HG02678 (cell line): ENCODE measurements around the gene SYNM.

Experiments
- ATAC-seq: cut with Tn5 transposase; IDR thresholded peaks from one replicate; pipeline ENCODE4 v1.9.1; 2021; ENCODE audit warnings: mild to moderate bottlenecking, moderate library complexity; ENCODE audit not compliant: unreplicated experiment

Gene SYNM

GRCh38 chr15:99082798-99083197 is 22.1 kb upstream of the SYNM start:
- ATAC-seq: no peak

GRCh38 chr15:99084965-99085364 is 19.9 kb upstream of the SYNM start:
- no peak for ATAC-seq

GRCh38 chr15:99085413-99086326 is 19.2 kb upstream of the SYNM start:
- ATAC-seq: no peak

GRCh38 chr15:99086327-99086667 is 18.6 kb upstream of the SYNM start:
- no peak for ATAC-seq

- ATAC-seq: no peak
Observed at GRCh38 chr15:99087405-99087943, 17.4 kb upstream of the SYNM start.

- peak; percentile 100 for ATAC-seq
Observed at GRCh38 chr15:99090011-99090699, 14.7 kb upstream of the SYNM start.

GRCh38 chr15:99090938-99091337 is 13.9 kb upstream of the SYNM start:
- no peak for ATAC-seq

- no peak for ATAC-seq
Observed at GRCh38 chr15:99092554-99093172, 12.2 kb upstream of the SYNM start.

- ATAC-seq: no peak
Observed at GRCh38 chr15:99095626-99096025, 9.3 kb upstream of the SYNM start.

- ATAC-seq: no peak
Observed at GRCh38 chr15:99096173-99096893, 8.5 kb upstream of the SYNM start.

- ATAC-seq: no peak
Observed at GRCh38 chr15:99096894-99097426, 7.9 kb upstream of the SYNM start.

GRCh38 chr15:99097441-99098410 is 7.2 kb upstream of the SYNM start:
- no peak for ATAC-seq

GRCh38 chr15:99098426-99098825 is 6.5 kb upstream of the SYNM start:
- ATAC-seq: no peak

GRCh38 chr15:99098991-99099390 is 5.9 kb upstream of the SYNM start:
- no peak for ATAC-seq

GRCh38 chr15:99099661-99100060 is 5.2 kb upstream of the SYNM start:
- ATAC-seq: no peak

- no peak for ATAC-seq
Observed at GRCh38 chr15:99100245-99101173, 4.4 kb upstream of the SYNM start.

GRCh38 chr15:99101501-99101900 is 3.4 kb upstream of the SYNM start:
- ATAC-seq: no peak
